ENCODE measurements around the gene FEM1A.

- TF ChIP-seq, protein P1, sequence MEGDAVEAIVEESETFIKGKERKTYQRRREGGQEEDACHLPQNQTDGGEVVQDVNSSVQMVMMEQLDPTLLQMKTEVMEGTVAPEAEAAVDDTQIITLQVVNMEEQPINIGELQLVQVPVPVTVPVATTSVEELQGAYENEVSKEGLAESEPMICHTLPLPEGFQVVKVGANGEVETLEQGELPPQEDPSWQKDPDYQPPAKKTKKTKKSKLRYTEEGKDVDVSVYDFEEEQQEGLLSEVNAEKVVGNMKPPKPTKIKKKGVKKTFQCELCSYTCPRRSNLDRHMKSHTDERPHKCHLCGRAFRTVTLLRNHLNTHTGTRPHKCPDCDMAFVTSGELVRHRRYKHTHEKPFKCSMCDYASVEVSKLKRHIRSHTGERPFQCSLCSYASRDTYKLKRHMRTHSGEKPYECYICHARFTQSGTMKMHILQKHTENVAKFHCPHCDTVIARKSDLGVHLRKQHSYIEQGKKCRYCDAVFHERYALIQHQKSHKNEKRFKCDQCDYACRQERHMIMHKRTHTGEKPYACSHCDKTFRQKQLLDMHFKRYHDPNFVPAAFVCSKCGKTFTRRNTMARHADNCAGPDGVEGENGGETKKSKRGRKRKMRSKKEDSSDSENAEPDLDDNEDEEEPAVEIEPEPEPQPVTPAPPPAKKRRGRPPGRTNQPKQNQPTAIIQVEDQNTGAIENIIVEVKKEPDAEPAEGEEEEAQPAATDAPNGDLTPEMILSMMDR (IDR thresholded peaks at IDR 0.05; ENCODE audit: control extremely low read depth in 1 of 3, insufficient read depth in 1 of 3, low read depth in 1 of 3, low read length in 3 of 3), result no peak
- TF ChIP-seq, protein P2, sequence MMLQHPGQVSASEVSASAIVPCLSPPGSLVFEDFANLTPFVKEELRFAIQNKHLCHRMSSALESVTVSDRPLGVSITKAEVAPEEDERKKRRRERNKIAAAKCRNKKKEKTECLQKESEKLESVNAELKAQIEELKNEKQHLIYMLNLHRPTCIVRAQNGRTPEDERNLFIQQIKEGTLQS (IDR thresholded peaks at IDR 0.05; ENCODE audit: insufficient read depth, low read depth, low read length), result no peak
- TF ChIP-seq CEBPB (IDR thresholded peaks at IDR 0.05; ENCODE audit: low read depth, low read length), result no peak
- TF ChIP-seq CBX8 (IDR thresholded peaks at IDR 0.05; ENCODE audit: borderline replicate concordance, low read depth, low read length), result no peak
- no peak for TF ChIP-seq SP4 (IDR thresholded peaks at IDR 0.05; ENCODE audit: low read length)
Measured at GRCh38 chr19:4814625-4815425, 23.3 kb downstream of the FEM1A start.

Measured in H1 (cell line).